ENCODE data around the gene MAZ. TPM values are rescaled to one million over a fixed set of nuclear protein-coding genes. Genes with fewer than 3 reads are reported as not detected.
"Not testable (repeated sequence)": the region's sequence is repeated elsewhere in the genome, so short reads cannot be mapped to it uniquely, and the experiment has no call there.

MAZ gene
- total and polyA plus RNA-seq, 9 donors = 121 to 314 (median 264) TPM

DNA sequence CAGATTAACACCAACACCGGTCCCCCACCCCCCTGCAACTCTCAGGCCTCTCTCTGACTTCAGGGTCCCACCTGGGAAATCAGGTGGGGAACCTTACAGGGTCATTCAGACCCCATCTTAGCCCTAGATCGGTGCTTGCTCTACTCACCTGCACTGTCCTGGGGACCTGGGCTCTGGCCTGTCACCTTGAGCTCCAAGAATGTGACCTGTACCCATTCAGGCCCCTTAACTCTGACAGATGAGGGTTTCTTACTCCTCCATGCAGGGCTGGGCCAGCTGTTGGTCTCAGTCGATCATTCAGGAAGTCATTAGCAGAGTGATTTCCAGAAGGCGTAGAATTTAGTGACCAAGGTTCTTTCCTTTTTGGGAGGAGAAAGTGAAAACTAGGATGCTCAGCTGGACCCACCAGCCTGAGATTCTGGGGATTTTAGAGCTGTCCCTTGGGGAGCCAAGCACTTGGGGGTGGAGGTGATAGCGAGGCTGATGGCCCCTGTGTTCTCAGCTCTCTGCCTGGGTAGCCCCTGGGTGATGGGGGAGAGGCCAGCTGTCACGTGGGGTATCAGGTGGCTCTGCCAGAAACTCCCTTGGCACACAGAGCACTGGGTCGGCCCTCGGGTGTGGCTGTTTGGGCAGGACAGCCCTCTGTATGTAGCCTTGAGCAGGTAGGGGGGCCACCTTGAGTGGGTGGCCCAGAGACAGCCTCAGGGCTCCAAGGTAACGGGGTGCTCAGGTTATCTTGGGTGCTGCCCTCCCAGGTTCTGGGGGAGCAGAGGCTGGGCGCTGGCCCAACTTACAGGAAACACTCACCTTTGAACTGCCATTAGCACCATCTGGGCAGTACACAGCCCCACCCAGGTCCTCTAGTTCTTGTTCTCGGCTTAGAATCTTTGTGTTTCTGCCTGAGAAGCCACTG is 14.7 kb downstream of the MAZ start:
- Histone ChIP-seq H3K9me3 (replicated peaks; ENCODE audit: control insufficient read depth, low read depth, low read length) (no peaks in the 10 kb centered on the region), H3K36me3 (ENCODE audit: control insufficient read depth, insufficient read depth, low read length) (peaks cover 29% of the 10 kb centered on the region), H3K27me3 (ENCODE audit: control insufficient read depth, insufficient read depth, low read length) (no peaks in the 10 kb centered on the region), H3K27ac (ENCODE audit: low read length) (peak overlapping the region; percentile 92), H3K4me3 (ENCODE audit: low read length) (peak overlapping the region; percentile 57), H3K4me1 (ENCODE audit: control insufficient read depth, insufficient read depth, low read length) (peaks cover 63% of the 10 kb centered on the region)
- DNase-seq = peak; percentile 40
- WGBS (ENCODE audit: insufficient coverage) = 42% methylated on average over 9 of the region's 11 CpGs

GRCh38 chr16:29821643-29822115 is 15.3 kb downstream of the MAZ start:
- peaks cover 62% of the 10 kb centered on the region for H3K4me1 ChIP-seq (ENCODE audit: control insufficient read depth, insufficient read depth, low read length)
- H3K36me3 ChIP-seq (ENCODE audit: control insufficient read depth, insufficient read depth, low read length) = peaks cover 29% of the 10 kb centered on the region
- peak overlapping the region; percentile 92 for H3K27ac ChIP-seq (ENCODE audit: low read length)
- H3K9me3 ChIP-seq (replicated peaks; ENCODE audit: control insufficient read depth, low read depth, low read length) = no peaks in the 10 kb centered on the region
- 17% methylated on average over 4 of the region's 7 CpGs for WGBS (ENCODE audit: insufficient coverage)
- no peak overlapping the region for H3K4me3 ChIP-seq (ENCODE audit: low read length)
- no peaks in the 10 kb centered on the region for H3K27me3 ChIP-seq (ENCODE audit: control insufficient read depth, insufficient read depth, low read length)
- peak; percentile 52 for DNase-seq

GRCh38 chr16:29824589-29825144 is 18.3 kb downstream of the MAZ start:
- peaks cover 51% of the 10 kb centered on the region for H3K4me1 ChIP-seq (ENCODE audit: control insufficient read depth, insufficient read depth, low read length)
- WGBS (ENCODE audit: insufficient coverage) = no CpG with 5 or more reads among the region's 7 CpGs

GRCh38 chr16:29825145-29826044 is 19.1 kb downstream of the MAZ start:
- 37% methylated on average over 9 of the region's 10 CpGs for WGBS (ENCODE audit: insufficient coverage)
- H3K27me3 ChIP-seq (ENCODE audit: control insufficient read depth, insufficient read depth, low read length) = no peaks in the 10 kb centered on the region
- DNase-seq = peak; percentile 80
- H3K9me3 ChIP-seq (replicated peaks; ENCODE audit: control insufficient read depth, low read depth, low read length) = no peaks in the 10 kb centered on the region
- H3K36me3 ChIP-seq (ENCODE audit: control insufficient read depth, insufficient read depth, low read length) = peaks cover 5% of the 10 kb centered on the region
- no peak overlapping the region for H3K4me3 ChIP-seq (ENCODE audit: low read length)
- H3K4me1 ChIP-seq (ENCODE audit: control insufficient read depth, insufficient read depth, low read length) = peaks cover 45% of the 10 kb centered on the region
- peak overlapping the region; percentile 40 for H3K27ac ChIP-seq (ENCODE audit: low read length)

More at GRCh38 chr16:29824589-29825144, 18.3 kb downstream of the MAZ start:
- Histone ChIP-seq H3K4me3 (ENCODE audit: low read length) (no peak overlapping the region), H3K27ac (ENCODE audit: low read length) (peak overlapping the region; percentile 40), H3K27me3 (ENCODE audit: control insufficient read depth, insufficient read depth, low read length) (no peaks in the 10 kb centered on the region), H3K36me3 (ENCODE audit: control insufficient read depth, insufficient read depth, low read length) (peaks cover 7% of the 10 kb centered on the region), H3K9me3 (replicated peaks; ENCODE audit: control insufficient read depth, low read depth, low read length) (no peaks in the 10 kb centered on the region)
- peak; percentile 63 for DNase-seq

- no peak overlapping the region for H3K4me3 ChIP-seq (ENCODE audit: low read length)
- peaks cover 36% of the 10 kb centered on the region for H3K4me1 ChIP-seq (ENCODE audit: control insufficient read depth, insufficient read depth, low read length)
- WGBS (ENCODE audit: insufficient coverage) = 74% methylated on average over 3 of the region's 8 CpGs
Observed at GRCh38 chr16:29826342-29826695, 20.0 kb downstream of the MAZ start.

DNA sequence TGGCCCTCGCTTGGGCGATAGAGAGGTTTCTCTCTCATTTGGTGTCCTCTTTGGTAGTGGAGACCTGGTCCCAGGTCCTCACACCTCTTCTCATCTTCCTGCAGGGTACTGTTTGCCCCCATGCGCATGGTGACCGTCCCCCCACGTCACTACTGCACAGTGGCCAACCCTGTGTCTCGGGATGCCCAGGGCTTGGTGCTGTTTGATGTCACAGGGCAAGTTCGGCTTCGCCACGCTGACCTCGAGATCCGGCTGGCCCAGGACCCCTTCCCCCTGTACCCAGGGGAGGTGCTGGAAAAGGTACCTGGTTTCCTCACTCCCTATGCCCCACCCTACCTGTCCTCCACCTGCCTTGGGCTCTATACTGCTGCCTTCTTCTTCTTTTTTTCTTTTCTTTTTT is 24.4 kb downstream of the MAZ start:
- 86% methylated on average over 9 of the region's 11 CpGs for WGBS (ENCODE audit: insufficient coverage)

More at GRCh38 chr16:29826342-29826695, 20.0 kb downstream of the MAZ start:
- Histone ChIP-seq H3K9me3 (replicated peaks; ENCODE audit: control insufficient read depth, low read depth, low read length) (no peaks in the 10 kb centered on the region), H3K36me3 (ENCODE audit: control insufficient read depth, insufficient read depth, low read length) (peaks cover 5% of the 10 kb centered on the region), H3K27me3 (ENCODE audit: control insufficient read depth, insufficient read depth, low read length) (no peaks in the 10 kb centered on the region), H3K27ac (ENCODE audit: low read length) (no peak overlapping the region)
- no peak for DNase-seq

GRCh38 chr16:29831490-29831889 is 25.2 kb downstream of the MAZ start:
- WGBS (ENCODE audit: insufficient coverage) = 63% methylated on average over 1 of the region's 2 CpGs
- no peak overlapping the region for H3K27ac ChIP-seq (ENCODE audit: low read length)
- no peak for DNase-seq

More for the DNA sequence above, 24.4 kb downstream of the MAZ start:
- H3K9me3 ChIP-seq (replicated peaks; ENCODE audit: control insufficient read depth, low read depth, low read length) = no peaks in the 10 kb centered on the region
- H3K27me3 ChIP-seq (ENCODE audit: control insufficient read depth, insufficient read depth, low read length) = no peaks in the 10 kb centered on the region
- H3K27ac ChIP-seq (ENCODE audit: low read length) = no peak overlapping the region
- no peak for DNase-seq
- peaks cover 6% of the 10 kb centered on the region for H3K4me1 ChIP-seq (ENCODE audit: control insufficient read depth, insufficient read depth, low read length)
- H3K4me3 ChIP-seq (ENCODE audit: low read length) = no peak overlapping the region
- peaks cover 14% of the 10 kb centered on the region for H3K36me3 ChIP-seq (ENCODE audit: control insufficient read depth, insufficient read depth, low read length)

GRCh38 chr16:29833219-29833618 is 26.9 kb downstream of the MAZ start:
- H3K27ac ChIP-seq (ENCODE audit: low read length); DNase-seq; H3K27me3 ChIP-seq (ENCODE audit: control insufficient read depth, insufficient read depth, low read length): not testable (repeated sequence)

More at GRCh38 chr16:29831490-29831889, 25.2 kb downstream of the MAZ start:
- no peak overlapping the region for H3K4me3 ChIP-seq (ENCODE audit: low read length)
- H3K27me3 ChIP-seq (ENCODE audit: control insufficient read depth, insufficient read depth, low read length) = no peaks in the 10 kb centered on the region
- H3K4me1 ChIP-seq (ENCODE audit: control insufficient read depth, insufficient read depth, low read length) = no peaks in the 10 kb centered on the region
- H3K9me3 ChIP-seq (replicated peaks; ENCODE audit: control insufficient read depth, low read depth, low read length) = no peaks in the 10 kb centered on the region
- H3K36me3 ChIP-seq (ENCODE audit: control insufficient read depth, insufficient read depth, low read length) = peaks cover 15% of the 10 kb centered on the region

DNA sequence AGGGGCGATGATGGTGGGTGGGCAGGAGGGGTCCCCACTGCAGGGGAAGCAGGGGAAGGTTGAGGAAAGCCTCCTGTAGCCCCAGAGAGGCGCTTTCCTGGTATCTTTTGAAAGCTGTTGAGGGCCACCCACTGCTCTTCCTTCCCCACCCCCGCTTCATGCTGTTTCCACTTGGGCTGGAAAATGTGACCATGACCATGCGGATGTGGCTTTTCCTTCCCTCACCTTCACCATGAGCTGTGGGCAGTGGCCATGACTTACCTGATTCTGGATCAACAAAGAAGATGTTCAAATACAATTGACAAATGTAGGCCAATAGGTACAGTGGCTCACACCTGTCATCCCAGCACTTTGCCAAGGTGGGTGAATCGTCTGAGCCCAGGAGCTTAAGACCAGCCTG is 27.8 kb downstream of the MAZ start:
- no peaks in the 10 kb centered on the region for H3K4me1 ChIP-seq (ENCODE audit: control insufficient read depth, insufficient read depth, low read length)
- DNase-seq = no peak
- H3K27ac ChIP-seq (ENCODE audit: low read length) = no peak overlapping the region
- WGBS (ENCODE audit: insufficient coverage) = 75% methylated on average over 5 of the region's 5 CpGs
- H3K27me3 ChIP-seq (ENCODE audit: control insufficient read depth, insufficient read depth, low read length) = no peaks in the 10 kb centered on the region
- H3K9me3 ChIP-seq (replicated peaks; ENCODE audit: control insufficient read depth, low read depth, low read length) = no peaks in the 10 kb centered on the region
- H3K4me3 ChIP-seq (ENCODE audit: low read length) = no peak overlapping the region
- H3K36me3 ChIP-seq (ENCODE audit: control insufficient read depth, insufficient read depth, low read length) = peaks cover 21% of the 10 kb centered on the region

More at GRCh38 chr16:29833219-29833618, 26.9 kb downstream of the MAZ start:
- not testable (repeated sequence) for H3K9me3 ChIP-seq (replicated peaks; ENCODE audit: control insufficient read depth, low read depth, low read length); H3K4me3 ChIP-seq (ENCODE audit: low read length); H3K4me1 ChIP-seq (ENCODE audit: control insufficient read depth, insufficient read depth, low read length)
- WGBS (ENCODE audit: insufficient coverage) = no CpG with 5 or more reads among the region's 4 CpGs
- peaks cover 21% of the 10 kb centered on the region for H3K36me3 ChIP-seq (ENCODE audit: control insufficient read depth, insufficient read depth, low read length)
